Smooth muscle cell (in vitro differentiated cells): ENCODE data around the gene KDM1B. TPM values are rescaled to one million over a fixed set of nuclear protein-coding genes. Genes with fewer than 3 reads are reported as not detected.
A peak's percentile ranks its signal among the peaks of the same experiment; 100 is the strongest.

Experiments used
- DNase-seq: peaks from one replicate; lab custom pipeline; 2025; ENCODE audit not compliant: unreplicated experiment; lab: John Stamatoyannopoulos, UW
- H2AFZ ChIP-seq: fragments of 200-600 bp; sonication (generic); 2 replicates; pipeline ENCODE4 v1.6.0; 2016; ENCODE audit warnings: antibody characterized with exemption, low read depth, mild to moderate bottlenecking
- H3F3A ChIP-seq: fragments of 200-600 bp; sonication (generic); 2 replicates; pipeline ENCODE4 v1.6.0; 2017; ENCODE audit warnings: antibody characterized with exemption, low read depth
- H3K27ac ChIP-seq: fragments of 200-600 bp; sonication (generic); 2 replicates; pipeline ENCODE4 v1.5.1; 2016; ENCODE audit warnings: low read depth, mild to moderate bottlenecking
- H3K27me3 ChIP-seq: fragments of 200-600 bp; sonication (generic); 2 replicates; pipeline ENCODE4 v1.6.1; 2016; ENCODE audit warnings: low read depth, mild to moderate bottlenecking
- H3K36me3 ChIP-seq: fragments of 200-600 bp; sonication (generic); 2 replicates; pipeline ENCODE4 v1.5.1; 2016; ENCODE audit warnings: low read depth
- H3K4me1 ChIP-seq: fragments of 200-600 bp; sonication (generic); 2 replicates; pipeline ENCODE4 v1.5.1; 2016; ENCODE audit warnings: low read depth
- H3K4me2 ChIP-seq: fragments of 200-600 bp; sonication (generic); 2 replicates; pipeline ENCODE4 v1.6.0; 2016; ENCODE audit warnings: mild to moderate bottlenecking
- H3K4me3 ChIP-seq: fragments of 200-600 bp; sonication (generic); 2 replicates; pipeline ENCODE4 v1.5.1; 2016; ENCODE audit warnings: mild to moderate bottlenecking
- H3K79me2 ChIP-seq: fragments of 200-600 bp; sonication (generic); 2 replicates; pipeline ENCODE4 v1.6.0; 2016; ENCODE audit warnings: low read depth, mild to moderate bottlenecking
- H3K9ac ChIP-seq: fragments of 200-600 bp; sonication (generic); 2 replicates; pipeline ENCODE4 v1.6.0; 2016; ENCODE audit warnings: low read depth
- H3K9me3 ChIP-seq: fragments of 200-600 bp; sonication (generic); replicated peaks from 2 replicates; pipeline ENCODE4 v1.5.1; 2016; ENCODE audit warnings: low read depth
- H4K20me1 ChIP-seq: fragments of 200-600 bp; sonication (generic); 2 replicates; pipeline ENCODE4 v1.6.0; 2016; ENCODE audit warnings: low read depth
- CTCF ChIP-seq: fragments of 200-600 bp; sonication (generic); IDR thresholded peaks from 2 replicates; pipeline ENCODE4 v1.5.1; 2017; ENCODE audit warnings: borderline replicate concordance, mild to moderate bottlenecking, antibody characterized with exemption; ENCODE audit not compliant: insufficient read depth, poor library complexity, severe bottlenecking
- WGBS: methylation state at CpG from one replicate; pipeline ENCODE4 v1.1.7; 2016; ENCODE audit warnings: low lambda C conversion rate; 5-methylcytosine and 5-hydroxymethylcytosine counted together
- polyA plus RNA-seq: library from polyadenylated mRNA; unstranded; fragments of >200 nt; fragmentation: Nextera tagmentation; extraction: Ambion mirVana; gene quantifications from 2 replicates; pipeline ENCODE4 v1.2.1, GENCODE V29; 2016
- total RNA-seq: library from RNA; depleted of rRNA; stranded (reverse); fragments of >200 nt; gene quantifications from 2 replicates; pipeline ENCODE4 v1.2.3, GENCODE V29; 2014

KDM1B gene
- total and polyA plus RNA-seq, 2 experiments from 2014 or later: 8.2 to 15.8 TPM

GRCh38 chr6:18141805-18142590, 13.2 kb upstream of the KDM1B start:
- H3K9ac ChIP-seq: no peak overlapping the region
- H3K4me3 ChIP-seq: no peak overlapping the region
- DNase-seq: no peak
- H3K4me1 ChIP-seq: no peaks in the 10 kb centered on the region
- no peaks in the 10 kb centered on the region for H3F3A ChIP-seq
- no peak overlapping the region for H3K4me2 ChIP-seq
- TF ChIP-seq CTCF: no peak
- H3K36me3 ChIP-seq: no peaks in the 10 kb centered on the region
- H2AFZ ChIP-seq: no peak overlapping the region
- no peaks in the 10 kb centered on the region for H3K27me3 ChIP-seq
- no peak overlapping the region for H3K27ac ChIP-seq
- H3K9me3 ChIP-seq: no peaks in the 10 kb centered on the region
- 93% methylated on average over 13 of the region's 13 CpGs for WGBS
- no peaks in the 10 kb centered on the region for H4K20me1 ChIP-seq
- H3K79me2 ChIP-seq: no peaks in the 10 kb centered on the region

- H3K36me3 ChIP-seq: no peaks in the 10 kb centered on the region
- no peak overlapping the region for H2AFZ ChIP-seq
- no peak overlapping the region for H3K4me2 ChIP-seq
- no peaks in the 10 kb centered on the region for H4K20me1 ChIP-seq
- no peaks in the 10 kb centered on the region for H3K27me3 ChIP-seq
- H3K9ac ChIP-seq: no peak overlapping the region
- H3K27ac ChIP-seq: no peak overlapping the region
- H3K4me1 ChIP-seq: no peaks in the 10 kb centered on the region
- 95% methylated on average over 3 of the region's 3 CpGs for WGBS
- H3K4me3 ChIP-seq: no peak overlapping the region
- TF ChIP-seq CTCF: no peak
- H3K79me2 ChIP-seq: no peaks in the 10 kb centered on the region
- no peaks in the 10 kb centered on the region for H3F3A ChIP-seq
- no peak for DNase-seq
- H3K9me3 ChIP-seq: no peaks in the 10 kb centered on the region
Measured at GRCh38 chr6:18142591-18142861, 12.7 kb upstream of the KDM1B start.

GRCh38 chr6:18147160-18147559, 8.1 kb upstream of the KDM1B start:
- Histone ChIP-seq H3K36me3 (no peaks in the 10 kb centered on the region), H3F3A (no peaks in the 10 kb centered on the region), H2AFZ (no peak overlapping the region), H3K4me2 (no peak overlapping the region), H3K9ac (no peak overlapping the region), H3K27ac (peak overlapping the region; percentile 72), H4K20me1 (no peaks in the 10 kb centered on the region), H3K4me3 (no peak overlapping the region), H3K9me3 (no peaks in the 10 kb centered on the region), H3K27me3 (no peaks in the 10 kb centered on the region), H3K79me2 (no peaks in the 10 kb centered on the region), H3K4me1 (no peaks in the 10 kb centered on the region)
- no peak for TF ChIP-seq CTCF
- 86% methylated on average over 2 of the region's 2 CpGs for WGBS
- no peak for DNase-seq

- WGBS: 93% methylated on average over 2 of the region's 2 CpGs
Measured at GRCh38 chr6:18147616-18148015, 7.6 kb upstream of the KDM1B start.

More at GRCh38 chr6:18147616-18148015, 7.6 kb upstream of the KDM1B start:
- Histone ChIP-seq H3K9me3 (no peaks in the 10 kb centered on the region), H3F3A (no peaks in the 10 kb centered on the region), H3K4me1 (no peaks in the 10 kb centered on the region), H3K36me3 (no peaks in the 10 kb centered on the region), H4K20me1 (no peaks in the 10 kb centered on the region), H3K9ac (peak overlapping the region; percentile 21), H3K27ac (peak overlapping the region; percentile 72), H3K27me3 (no peaks in the 10 kb centered on the region), H2AFZ (no peak overlapping the region), H3K79me2 (no peaks in the 10 kb centered on the region), H3K4me2 (no peak overlapping the region), H3K4me3 (no peak overlapping the region)
- no peak for TF ChIP-seq CTCF
- no peak for DNase-seq
